Neuronal stem cell (in vitro differentiated cells): ENCODE results near the gene SKP2. TPM values are rescaled to one million over a fixed set of nuclear protein-coding genes. Genes with fewer than 3 reads are reported as not detected.
A peak's percentile ranks its signal among the peaks of the same experiment; 100 is the strongest.

Experiments used
- DNase-seq: peaks from one replicate; pipeline ENCODE4 v3.0.0-alpha.2; 2013; ENCODE audit warnings: low spot score
- H2AFZ ChIP-seq: one replicate; pipeline ENCODE4 v1.6.1; 2013; ENCODE audit warnings: mild to moderate bottlenecking, low read length, inconsistent platforms
- H2AK5ac ChIP-seq: 2 replicates; pipeline ENCODE4 v1.6.1; 2013; ENCODE audit warnings: low read depth, mild to moderate bottlenecking, inconsistent platforms, low read length, moderate library complexity, mixed read lengths
- H2BK120ac ChIP-seq: 2 replicates; pipeline ENCODE4 v1.6.1; 2013; ENCODE audit warnings: low read depth, mild to moderate bottlenecking, inconsistent platforms, low read length, moderate library complexity, mixed read lengths
- H2BK12ac ChIP-seq: one replicate; pipeline ENCODE4 v1.6.1; 2013; ENCODE audit warnings: low read length, inconsistent platforms
- H2BK15ac ChIP-seq: 2 replicates; pipeline ENCODE4 v1.6.1; 2013; ENCODE audit warnings: mild to moderate bottlenecking, low read length, inconsistent platforms, mixed read lengths
- H2BK5ac ChIP-seq: one replicate; pipeline ENCODE4 v1.6.1; 2013; ENCODE audit warnings: inconsistent platforms, mild to moderate bottlenecking, low read length, moderate library complexity
- H3K14ac ChIP-seq: one replicate; pipeline ENCODE4 v1.6.1; 2013; ENCODE audit warnings: low read length, inconsistent platforms
- H3K18ac ChIP-seq: 2 replicates; pipeline ENCODE4 v1.6.1; 2013; ENCODE audit warnings: low read length, inconsistent platforms
- H3K23ac ChIP-seq: 2 replicates; pipeline ENCODE4 v1.6.1; 2013; ENCODE audit warnings: low read depth, mild to moderate bottlenecking, mixed read lengths, low read length, inconsistent platforms; ENCODE audit not compliant: poor library complexity
- H3K27ac ChIP-seq: replicated peaks from 3 replicates; pipeline ENCODE4 v1.5.1; 2013; ENCODE audit warnings: low read length, inconsistent platforms
- H3K27me3 ChIP-seq, 3 experiments: 2 replicates each; pipeline ENCODE4 v1.6.1; 2013; ENCODE audit warnings: low read length in 3 of 3, mild to moderate bottlenecking in 2 of 3, inconsistent platforms in 1 of 3, low read depth in 1 of 3, mixed read lengths in 1 of 3, moderate library complexity in 1 of 3; ENCODE audit not compliant: control insufficient read depth in 3 of 3, insufficient read depth in 3 of 3
- H3K36me3 ChIP-seq, 2 donors: replicated peaks in 1 of 2; 2 replicates each; pipeline ENCODE4 v1.6.1; 2013; ENCODE audit warnings: low read length in 2 of 2; ENCODE audit not compliant: control insufficient read depth in 2 of 2, insufficient read depth in 2 of 2
- H3K4ac ChIP-seq: 2 replicates; pipeline ENCODE4 v1.6.1; 2013; ENCODE audit warnings: inconsistent platforms, mild to moderate bottlenecking, low read length, moderate library complexity
- H3K4me1 ChIP-seq, 2 donors: 1 replicate in 1 of 2; 2 replicates in 1 of 2; pipeline ENCODE4 v1.6.1; 2013; ENCODE audit warnings: low read length in 2 of 2, low read depth in 1 of 2; ENCODE audit not compliant: control insufficient read depth in 2 of 2, insufficient read depth in 1 of 2
- H3K4me2 ChIP-seq: one replicate; pipeline ENCODE4 v1.6.1; 2013; ENCODE audit warnings: mild to moderate bottlenecking, low read length, inconsistent platforms; ENCODE audit not compliant: insufficient read depth, poor library complexity, severe bottlenecking
- H3K4me3 ChIP-seq, 2 donors: 2 replicates each; pipeline ENCODE4 v1.5.1; 2013; ENCODE audit warnings: low read length in 2 of 2, mild to moderate bottlenecking in 2 of 2, inconsistent platforms in 1 of 2, moderate library complexity in 1 of 2
- H3K79me1 ChIP-seq: one replicate; pipeline ENCODE4 v1.6.1; 2013; ENCODE audit warnings: low read depth, mild to moderate bottlenecking, inconsistent platforms, low read length, moderate library complexity
- H3K9ac ChIP-seq: one replicate; pipeline ENCODE4 v1.6.1; 2013; ENCODE audit warnings: mild to moderate bottlenecking, low read depth, low read length, inconsistent platforms; ENCODE audit not compliant: poor library complexity
- H3K9me3 ChIP-seq, 2 donors: replicated peaks in 1 of 2; 2 replicates each; pipeline versions ENCODE3 to v1.6.1; 2013; ENCODE audit warnings: low read length in 2 of 2, mild to moderate bottlenecking in 2 of 2, inconsistent platforms in 1 of 2, low read depth in 1 of 2, mixed read lengths in 1 of 2, moderate library complexity in 1 of 2; ENCODE audit not compliant: control insufficient read depth in 2 of 2, insufficient read depth in 1 of 2
- H4K8ac ChIP-seq: one replicate; pipeline ENCODE4 v1.6.1; 2013; ENCODE audit warnings: low read depth, mild to moderate bottlenecking, inconsistent platforms, low read length, moderate library complexity
- H4K91ac ChIP-seq: one replicate; pipeline ENCODE4 v1.6.1; 2013; ENCODE audit warnings: low read length, low read depth, mild to moderate bottlenecking, inconsistent platforms; ENCODE audit not compliant: poor library complexity
- WGBS, 2 donors: extraction: QIAGEN DNeasy Blood & Tissue Kit; methylation state at CpG; one replicate each; pipeline ENCODE4 v1.1.7; 2013; ENCODE audit warnings: missing lambda C conversion rate in 2 of 2, mixed read lengths in 1 of 2; ENCODE audit not compliant: insufficient read length in 2 of 2, insufficient replicate concordance in 1 of 2; ENCODE audit errors: extremely low coverage in 2 of 2; 5-methylcytosine and 5-hydroxymethylcytosine counted together
- small RNA-seq: library from polyadenylated mRNA; stranded (forward); fragments of <200 nt; extraction: miRNeasy Mini kit (QIAGEN cat#:217004); gene quantifications from one replicate; pipeline ENCODE3, GENCODE V24; 2013; ENCODE audit not compliant: insufficient read depth

Gene SKP2

DNA sequence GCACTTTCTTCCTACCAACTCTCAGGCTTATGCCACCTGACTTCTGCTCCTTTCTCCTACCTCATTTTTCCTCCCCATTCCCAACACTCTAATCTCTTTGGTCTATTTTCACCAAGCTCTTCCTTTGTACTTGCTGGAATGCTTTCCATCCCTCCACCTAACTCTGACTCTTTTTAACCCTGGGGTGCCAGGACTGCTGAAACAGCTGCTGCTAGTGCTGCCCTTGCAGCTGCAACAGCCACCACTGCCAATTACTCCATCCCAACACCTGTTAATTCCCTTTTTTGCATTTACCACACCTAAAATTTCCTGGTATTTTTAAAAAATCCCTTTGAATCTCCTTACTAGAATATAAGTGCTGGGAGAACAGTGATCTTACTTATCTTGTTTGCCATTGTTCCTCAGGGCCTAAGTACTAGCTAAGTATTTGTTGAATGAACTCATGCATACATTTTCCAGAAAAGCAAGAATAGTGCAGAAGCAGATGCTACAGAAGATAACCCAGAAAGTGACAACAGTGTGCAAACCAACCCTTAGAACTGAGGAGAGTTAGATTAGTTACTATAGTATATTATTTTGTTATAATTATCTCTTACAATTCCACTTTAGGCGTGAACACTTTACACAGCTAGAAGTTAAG is 78.4 kb downstream of the SKP2 start:
- Histone ChIP-seq H2BK120ac (no peak overlapping the region), H3K9me3 (no peaks in the 10 kb centered on the region), H4K8ac (no peak overlapping the region), H3K4me2 (no peak overlapping the region), H3K27ac (peak overlapping the region; percentile 34), H2BK12ac (no peak overlapping the region), H3K4me3 (no peak overlapping the region), H3K23ac (no peak overlapping the region), H2BK5ac (no peak overlapping the region), H3K4ac (no peak overlapping the region), H3K9ac (no peak overlapping the region), H3K18ac (no peak overlapping the region), H2BK15ac (no peak overlapping the region), H3K14ac (no peak overlapping the region), H3K27me3 (no peaks in the 10 kb centered on the region), H3K36me3 (peaks cover 0 to 15% of the 10 kb centered on the region in 2 donors), H4K91ac (no peak overlapping the region), H3K79me1 (no peaks in the 10 kb centered on the region), H3K4me1 (no peaks in the 10 kb centered on the region), H2AFZ (no peak overlapping the region), H2AK5ac (no peak overlapping the region)
- WGBS, 2 donors: no CpG with 5 or more reads among the region's 1 CpG
- DNase-seq: no peak

DNA sequence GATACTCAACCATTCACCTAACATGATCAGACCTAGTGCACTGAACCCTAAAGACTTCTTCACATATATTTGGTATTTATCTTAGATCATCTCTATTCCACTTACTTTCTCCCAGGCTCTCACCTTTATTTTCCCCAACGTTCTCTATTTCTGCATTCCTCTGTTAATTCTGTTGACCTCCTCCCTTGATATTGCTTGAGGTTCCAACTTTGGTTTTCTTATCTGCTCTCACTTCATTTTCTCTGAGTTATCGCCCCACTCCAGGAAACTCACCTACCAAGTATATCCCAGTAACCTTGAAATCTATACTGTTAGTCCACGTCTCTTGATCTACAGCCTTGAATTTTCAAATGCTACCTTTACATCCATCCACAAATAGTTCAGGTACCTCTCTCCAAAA is 80.6 kb downstream of the SKP2 start:
- no peak overlapping the region for H2BK12ac ChIP-seq
- no peak overlapping the region for H3K4me3 ChIP-seq
- no peaks in the 10 kb centered on the region for H3K9me3 ChIP-seq
- no peak overlapping the region for H2BK15ac ChIP-seq
- H3K14ac ChIP-seq: no peak overlapping the region
- no peak for DNase-seq
- H3K23ac ChIP-seq: no peak overlapping the region
- H3K18ac ChIP-seq: no peak overlapping the region
- H3K79me1 ChIP-seq: no peaks in the 10 kb centered on the region
- no peak overlapping the region for H3K27ac ChIP-seq
- H3K4me1 ChIP-seq: peaks cover 0 to under 1% of the 10 kb centered on the region in 2 donors
- no peaks in the 10 kb centered on the region for H3K27me3 ChIP-seq
- H4K8ac ChIP-seq: no peak overlapping the region
- no peak overlapping the region for H2BK5ac ChIP-seq
- no peak overlapping the region for H2AK5ac ChIP-seq
- H4K91ac ChIP-seq: no peak overlapping the region
- no peaks in the 10 kb centered on the region for H3K36me3 ChIP-seq
- H2BK120ac ChIP-seq: no peak overlapping the region
- no peak overlapping the region for H3K9ac ChIP-seq
- H3K4me2 ChIP-seq: no peak overlapping the region
- H3K4ac ChIP-seq: no peak overlapping the region
- no peak overlapping the region for H2AFZ ChIP-seq
- WGBS, 2 donors: no CpG with 5 or more reads among the region's 3 CpGs

Small RNAs within 50 kb of the gene (small RNA-seq; reads per million reads assigned to genes)
- 4.3 reads per million, percentile 11 among the genes with 10 or more reads in this experiment for gene MIR580
- gene RNU6-1305P: not detected
